T-helper 17 cell (primary cell): Measurements from ENCODE around the gene CYB5R2. TPM values are rescaled to one million over a fixed set of nuclear protein-coding genes. Genes with fewer than 3 reads are reported as not detected.
A peak's percentile ranks its signal among the peaks of the same experiment; 100 is the strongest.
"Not testable (repeated sequence)": the region's sequence is repeated elsewhere in the genome, so short reads cannot be mapped to it uniquely, and the experiment has no call there.

Experiments used
- ATAC-seq: fragments of 150-1000 bp; cut with Tn5 transposase; 2 replicates; pipeline ENCODE4 v1.10.0; 2021; ENCODE audit warnings: mild to moderate bottlenecking, moderate library complexity
- DNase-seq, 3 donors: peaks; one replicate each; pipeline versions ENCODE4 v3.0.0 to v3.0.0-alpha.2; 2020 to 2021
- H3K9me3 ChIP-seq: one replicate; pipeline ENCODE4 v1.7.0; 2013; ENCODE audit warnings: low read length, mild to moderate bottlenecking; ENCODE audit not compliant: control insufficient read depth, poor library complexity, severe bottlenecking
- H3K27ac Mint-ChIP-seq: one replicate; pipeline ENCODE4 v1.8.0; 2022; ENCODE audit warnings: mild to moderate bottlenecking, moderate library complexity, mixed read lengths
- H3K27me3 Mint-ChIP-seq: one replicate; pipeline ENCODE4 v1.8.0; 2022; ENCODE audit warnings: mixed read lengths
- H3K36me3 Mint-ChIP-seq: one replicate; pipeline ENCODE4 v1.8.0; 2022; ENCODE audit warnings: low read depth, mixed read lengths
- H3K4me1 Mint-ChIP-seq: one replicate; pipeline ENCODE4 v1.8.0; 2022; ENCODE audit warnings: mild to moderate bottlenecking, mixed read lengths
- H3K4me3 Mint-ChIP-seq: one replicate; pipeline ENCODE4 v1.8.0; 2022; ENCODE audit warnings: mild to moderate bottlenecking, moderate library complexity, mixed read lengths
- total RNA-seq, 4 donors: library from RNA in 2 of 4; stranded (reverse) in 2 of 4; gene quantifications; one replicate each; pipeline ENCODE4 v1.2.3 and lab custom pipeline; 2022 to 2026

CYB5R2 gene
- total RNA-seq, 2 donors from 2014 or later: 0.20 TPM; not detected in 1

DNA sequence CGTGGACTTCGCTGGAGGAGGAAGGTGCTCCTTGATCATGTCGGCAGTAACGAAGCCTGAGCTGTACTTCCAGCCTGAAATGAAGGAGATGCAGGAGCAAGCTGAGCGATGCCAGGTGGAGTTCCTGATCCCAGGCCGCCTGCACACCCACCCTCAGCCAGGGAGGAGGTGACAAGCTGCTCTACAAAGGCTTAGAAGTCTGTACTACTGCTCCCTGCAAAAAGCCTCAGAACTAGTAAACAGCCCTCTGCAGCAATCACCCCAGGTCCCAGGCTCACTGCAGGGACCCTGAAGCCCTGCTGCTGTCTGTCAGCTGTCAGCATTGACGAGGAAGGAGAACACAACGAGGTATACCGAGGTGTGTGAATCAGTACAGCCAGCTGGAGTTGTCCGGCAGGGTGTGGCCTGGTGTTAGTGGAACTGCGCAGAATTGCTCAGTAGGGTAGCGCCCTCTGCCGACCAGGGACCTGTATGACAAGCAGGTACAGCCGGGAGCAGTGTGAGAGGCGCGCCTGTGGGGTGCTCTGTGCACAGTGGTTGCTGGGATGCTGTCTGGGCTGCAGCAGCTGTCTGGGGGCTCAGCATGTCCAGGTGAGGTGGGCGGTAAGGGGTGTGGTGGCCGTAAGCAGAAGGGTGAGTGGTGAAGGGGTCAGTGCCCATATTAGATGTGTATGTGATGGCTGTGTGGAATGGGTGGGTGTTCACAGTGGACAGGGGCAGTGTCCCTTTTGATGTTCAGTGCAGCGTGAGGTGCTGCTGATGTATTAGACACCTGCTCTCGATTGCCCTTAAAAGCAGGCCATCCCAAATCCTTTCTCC, 7.6 kb downstream of the CYB5R2 start:
- DNase-seq (peak; percentile 48 to 71 (median 65)), ATAC-seq (peak; percentile 99)
- Mint-ChIP-seq H3K4me3 (no peak overlapping the region), H3K4me1 (peaks cover 5% of the 10 kb centered on the region), H3K27ac (no peak overlapping the region), H3K36me3 (no peaks in the 10 kb centered on the region), H3K27me3 (no peaks in the 10 kb centered on the region)
- H3K9me3 ChIP-seq: no peaks in the 10 kb centered on the region

- no peak for ATAC-seq
- H3K4me1 Mint-ChIP-seq: peaks cover 5% of the 10 kb centered on the region
- H3K9me3 ChIP-seq: no peaks in the 10 kb centered on the region
- no peaks in the 10 kb centered on the region for H3K36me3 Mint-ChIP-seq
- no peaks in the 10 kb centered on the region for H3K27me3 Mint-ChIP-seq
- H3K4me3 Mint-ChIP-seq: no peak overlapping the region
- DNase-seq: no peak
- H3K27ac Mint-ChIP-seq: no peak overlapping the region
Measured at GRCh38 chr11:7664867-7665266, 8.4 kb downstream of the CYB5R2 start.

GRCh38 chr11:7663531-7663930, 9.8 kb downstream of the CYB5R2 start:
- ATAC-seq, H3K27me3 Mint-ChIP-seq, H3K9me3 ChIP-seq, H3K4me1 Mint-ChIP-seq, H3K4me3 Mint-ChIP-seq, H3K36me3 Mint-ChIP-seq, DNase-seq, H3K27ac Mint-ChIP-seq: not testable (repeated sequence)

- no peak for DNase-seq
- H3K27ac Mint-ChIP-seq: no peak overlapping the region
- no peak overlapping the region for H3K4me3 Mint-ChIP-seq
- no peaks in the 10 kb centered on the region for H3K27me3 Mint-ChIP-seq
- H3K4me1 Mint-ChIP-seq: peaks cover 2% of the 10 kb centered on the region
- no peaks in the 10 kb centered on the region for H3K9me3 ChIP-seq
- H3K36me3 Mint-ChIP-seq: peaks cover 6% of the 10 kb centered on the region
- peak; percentile 41 for ATAC-seq
Measured at GRCh38 chr11:7657306-7658025, 15.8 kb downstream of the CYB5R2 start.

GRCh38 chr11:7656704-7657103, 16.6 kb downstream of the CYB5R2 start:
- peaks cover 8% of the 10 kb centered on the region for H3K36me3 Mint-ChIP-seq
- DNase-seq: no peak
- ATAC-seq: no peak
- no peak overlapping the region for H3K27ac Mint-ChIP-seq
- no peaks in the 10 kb centered on the region for H3K27me3 Mint-ChIP-seq
- H3K4me1 Mint-ChIP-seq: peaks cover 2% of the 10 kb centered on the region
- H3K4me3 Mint-ChIP-seq: no peak overlapping the region
- H3K9me3 ChIP-seq: no peaks in the 10 kb centered on the region

- peaks cover 2% of the 10 kb centered on the region for H3K4me1 Mint-ChIP-seq
- no peak overlapping the region for H3K27ac Mint-ChIP-seq
Measured at GRCh38 chr11:7655253-7656217, 17.8 kb downstream of the CYB5R2 start.

DNA sequence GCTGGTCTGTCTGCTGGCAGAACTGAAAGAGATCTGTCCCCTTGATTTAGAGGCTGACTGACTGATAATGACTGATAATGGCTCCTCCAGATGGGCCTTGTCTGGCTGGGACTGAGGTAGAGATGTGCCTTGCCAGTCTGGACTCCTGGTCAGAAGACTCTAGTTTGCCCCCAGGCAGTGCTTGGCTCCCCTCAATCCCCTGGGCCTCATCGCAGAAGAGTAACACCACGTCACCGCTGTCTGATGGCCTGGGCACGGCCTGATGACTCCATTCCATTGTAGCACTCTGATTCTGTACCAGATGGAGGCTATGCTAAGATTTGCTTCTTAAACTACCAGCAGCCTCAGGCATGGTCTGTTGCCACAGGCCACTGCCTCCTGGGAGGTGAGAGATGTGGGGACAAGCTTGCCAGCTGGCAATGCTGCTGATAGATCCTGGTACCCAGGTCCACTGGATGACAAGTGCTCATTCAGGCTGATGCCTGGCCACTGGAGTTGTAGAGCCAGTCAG, 19.1 kb downstream of the CYB5R2 start:
- Mint-ChIP-seq H3K4me3 (no peak overlapping the region), H3K27me3 (no peaks in the 10 kb centered on the region), H3K27ac (no peak overlapping the region), H3K4me1 (peaks cover 5% of the 10 kb centered on the region), H3K36me3 (peaks cover 13% of the 10 kb centered on the region)
- H3K9me3 ChIP-seq: no peaks in the 10 kb centered on the region
- DNase-seq (no peak), ATAC-seq (no peak)

More at GRCh38 chr11:7655253-7656217, 17.8 kb downstream of the CYB5R2 start:
- H3K4me3 Mint-ChIP-seq: no peak overlapping the region
- no peaks in the 10 kb centered on the region for H3K27me3 Mint-ChIP-seq
- DNase-seq: no peak
- no peak for ATAC-seq
- peaks cover 8% of the 10 kb centered on the region for H3K36me3 Mint-ChIP-seq
- no peaks in the 10 kb centered on the region for H3K9me3 ChIP-seq

DNA sequence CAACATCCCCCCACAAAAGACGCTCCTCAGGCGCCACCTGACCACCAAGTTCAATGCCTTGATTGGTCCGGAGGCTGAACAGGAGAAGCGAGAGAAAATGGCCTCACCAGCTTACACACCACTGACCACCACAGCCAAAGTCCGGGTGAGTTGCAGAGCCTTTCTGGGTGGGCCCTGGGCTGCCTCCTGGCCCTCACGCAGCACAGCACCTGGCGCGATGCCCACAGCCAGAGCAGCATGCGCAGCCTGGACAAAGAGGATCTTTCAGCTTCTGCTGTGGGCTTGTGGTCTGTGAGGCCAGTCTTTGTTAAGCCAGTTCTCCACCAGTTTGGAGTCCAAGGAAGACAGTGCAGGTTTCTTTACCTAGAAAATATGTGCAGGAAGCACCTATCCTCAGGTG, 21.6 kb downstream of the CYB5R2 start:
- peaks cover 2% of the 10 kb centered on the region for H3K4me1 Mint-ChIP-seq

DNA sequence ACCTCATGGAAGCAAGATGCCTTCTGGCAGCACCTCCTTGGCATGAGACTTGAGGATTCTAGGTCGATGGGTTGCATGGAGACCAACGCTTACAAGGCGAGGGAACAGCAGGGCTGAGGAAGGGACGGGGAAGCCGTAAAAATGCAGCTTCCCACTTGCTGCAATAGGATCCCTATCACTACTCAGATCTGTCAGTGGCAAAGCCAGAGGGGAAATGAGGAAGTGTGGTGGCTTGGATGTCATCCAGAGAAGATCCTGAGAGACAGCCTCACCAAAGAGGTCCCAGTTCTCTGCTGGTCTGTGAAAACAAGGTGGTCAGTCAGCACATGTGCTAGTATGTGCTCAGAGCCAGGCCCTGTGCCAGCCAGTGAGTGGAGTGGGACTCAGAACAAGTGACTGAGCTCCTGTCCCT, 22.2 kb downstream of the CYB5R2 start:
- Mint-ChIP-seq H3K27me3 (no peaks in the 10 kb centered on the region), H3K27ac (no peak overlapping the region), H3K4me3 (no peak overlapping the region), H3K4me1 (peaks cover 2% of the 10 kb centered on the region), H3K36me3 (peaks cover 6% of the 10 kb centered on the region)
- ATAC-seq (no peak), DNase-seq (no peak)
- no peaks in the 10 kb centered on the region for H3K9me3 ChIP-seq

More for the DNA sequence above, 21.6 kb downstream of the CYB5R2 start:
- DNase-seq: no peak
- Mint-ChIP-seq H3K27me3 (no peaks in the 10 kb centered on the region), H3K4me3 (no peak overlapping the region), H3K36me3 (peaks cover 6% of the 10 kb centered on the region), H3K27ac (no peak overlapping the region)
- ATAC-seq: no peak
- no peaks in the 10 kb centered on the region for H3K9me3 ChIP-seq

GRCh38 chr11:7648264-7648663, 25.0 kb downstream of the CYB5R2 start:
- H3K9me3 ChIP-seq: no peaks in the 10 kb centered on the region
- Mint-ChIP-seq H3K27ac (no peak overlapping the region), H3K4me1 (peaks cover 2% of the 10 kb centered on the region), H3K36me3 (peaks cover 8% of the 10 kb centered on the region), H3K27me3 (no peaks in the 10 kb centered on the region), H3K4me3 (no peak overlapping the region)
- ATAC-seq: no peak
- no peak for DNase-seq

- ATAC-seq (no peak), DNase-seq (no peak)
- Mint-ChIP-seq H3K36me3 (peaks cover 11% of the 10 kb centered on the region), H3K27me3 (no peaks in the 10 kb centered on the region), H3K4me3 (no peak overlapping the region), H3K4me1 (peaks cover 2% of the 10 kb centered on the region), H3K27ac (no peak overlapping the region)
- H3K9me3 ChIP-seq: no peaks in the 10 kb centered on the region
Measured at GRCh38 chr11:7646866-7647265, 26.4 kb downstream of the CYB5R2 start.

- ATAC-seq: no peak
- no peak overlapping the region for H3K4me3 Mint-ChIP-seq
- H3K9me3 ChIP-seq: no peaks in the 10 kb centered on the region
- H3K27me3 Mint-ChIP-seq: no peaks in the 10 kb centered on the region
- peaks cover 14% of the 10 kb centered on the region for H3K36me3 Mint-ChIP-seq
- no peak for DNase-seq
- H3K27ac Mint-ChIP-seq: no peak overlapping the region
- peaks cover 2% of the 10 kb centered on the region for H3K4me1 Mint-ChIP-seq
Measured at GRCh38 chr11:7645206-7645605, 28.1 kb downstream of the CYB5R2 start.

GRCh38 chr11:7643314-7643713, 30.0 kb downstream of the CYB5R2 start:
- Mint-ChIP-seq H3K27me3 (no peaks in the 10 kb centered on the region), H3K4me1 (peaks cover 7% of the 10 kb centered on the region), H3K27ac (no peak overlapping the region), H3K36me3 (peaks cover 19% of the 10 kb centered on the region), H3K4me3 (no peak overlapping the region)
- no peak for ATAC-seq
- no peaks in the 10 kb centered on the region for H3K9me3 ChIP-seq
- DNase-seq: no peak
